Measurements from ENCODE around the gene STAP2.

DNA sequence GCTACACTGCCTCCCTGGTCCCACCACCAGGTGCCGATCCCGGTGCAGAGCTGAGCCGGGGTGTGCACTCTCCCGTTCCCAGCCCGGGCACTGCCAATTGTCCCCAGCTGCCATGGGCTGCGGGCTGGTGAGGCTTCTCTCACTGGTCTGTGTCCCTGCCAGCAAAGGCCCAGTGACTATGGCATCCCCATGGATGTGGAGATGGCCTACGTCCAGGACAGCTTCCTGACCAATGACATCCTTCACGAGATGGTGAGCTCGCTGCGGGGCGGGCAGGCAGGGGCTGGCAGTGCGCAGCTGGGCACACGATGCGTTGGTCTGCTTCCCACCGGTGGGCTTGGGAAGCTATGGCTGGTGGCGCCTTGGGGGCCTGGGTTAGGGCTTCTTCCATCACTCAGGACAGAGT is 19.3 kb upstream of the STAP2 start:
- TF ChIP-seq, protein P1, sequence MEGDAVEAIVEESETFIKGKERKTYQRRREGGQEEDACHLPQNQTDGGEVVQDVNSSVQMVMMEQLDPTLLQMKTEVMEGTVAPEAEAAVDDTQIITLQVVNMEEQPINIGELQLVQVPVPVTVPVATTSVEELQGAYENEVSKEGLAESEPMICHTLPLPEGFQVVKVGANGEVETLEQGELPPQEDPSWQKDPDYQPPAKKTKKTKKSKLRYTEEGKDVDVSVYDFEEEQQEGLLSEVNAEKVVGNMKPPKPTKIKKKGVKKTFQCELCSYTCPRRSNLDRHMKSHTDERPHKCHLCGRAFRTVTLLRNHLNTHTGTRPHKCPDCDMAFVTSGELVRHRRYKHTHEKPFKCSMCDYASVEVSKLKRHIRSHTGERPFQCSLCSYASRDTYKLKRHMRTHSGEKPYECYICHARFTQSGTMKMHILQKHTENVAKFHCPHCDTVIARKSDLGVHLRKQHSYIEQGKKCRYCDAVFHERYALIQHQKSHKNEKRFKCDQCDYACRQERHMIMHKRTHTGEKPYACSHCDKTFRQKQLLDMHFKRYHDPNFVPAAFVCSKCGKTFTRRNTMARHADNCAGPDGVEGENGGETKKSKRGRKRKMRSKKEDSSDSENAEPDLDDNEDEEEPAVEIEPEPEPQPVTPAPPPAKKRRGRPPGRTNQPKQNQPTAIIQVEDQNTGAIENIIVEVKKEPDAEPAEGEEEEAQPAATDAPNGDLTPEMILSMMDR (IDR thresholded peaks at IDR 0.05 in 2 of 3, conservative IDR thresholded peaks at IDR 0.05 in 1 of 3; ENCODE audit: insufficient read depth in 2 of 3, low read depth in 1 of 3, low read length in 3 of 3) = no peak
- TF ChIP-seq EZH2 (IDR thresholded peaks at IDR 0.05; ENCODE audit: borderline replicate concordance, low read depth, low read length) (no peak), POLR2A (conservative IDR thresholded peaks at IDR 0.05) (peak; percentile 35), TEAD4 (IDR thresholded peaks at IDR 0.05; ENCODE audit: low read length) (no peak), TEAD4 (CRISPR knock-in tag; IDR thresholded peaks at IDR 0.05; ENCODE audit: borderline replicate concordance) (no peak), PCBP2 (IDR thresholded peaks at IDR 0.05; ENCODE audit: low read depth, low read length, poor library complexity, severe bottlenecking) (no peak), KDM1A (IDR thresholded peaks at IDR 0.05) (no peak)
- TF ChIP-seq, protein P2, sequence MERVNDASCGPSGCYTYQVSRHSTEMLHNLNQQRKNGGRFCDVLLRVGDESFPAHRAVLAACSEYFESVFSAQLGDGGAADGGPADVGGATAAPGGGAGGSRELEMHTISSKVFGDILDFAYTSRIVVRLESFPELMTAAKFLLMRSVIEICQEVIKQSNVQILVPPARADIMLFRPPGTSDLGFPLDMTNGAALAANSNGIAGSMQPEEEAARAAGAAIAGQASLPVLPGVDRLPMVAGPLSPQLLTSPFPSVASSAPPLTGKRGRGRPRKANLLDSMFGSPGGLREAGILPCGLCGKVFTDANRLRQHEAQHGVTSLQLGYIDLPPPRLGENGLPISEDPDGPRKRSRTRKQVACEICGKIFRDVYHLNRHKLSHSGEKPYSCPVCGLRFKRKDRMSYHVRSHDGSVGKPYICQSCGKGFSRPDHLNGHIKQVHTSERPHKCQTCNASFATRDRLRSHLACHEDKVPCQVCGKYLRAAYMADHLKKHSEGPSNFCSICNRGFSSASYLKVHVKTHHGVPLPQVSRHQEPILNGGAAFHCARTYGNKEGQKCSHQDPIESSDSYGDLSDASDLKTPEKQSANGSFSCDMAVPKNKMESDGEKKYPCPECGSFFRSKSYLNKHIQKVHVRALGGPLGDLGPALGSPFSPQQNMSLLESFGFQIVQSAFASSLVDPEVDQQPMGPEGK (CRISPR knock-in tag; IDR thresholded peaks at IDR 0.05; ENCODE audit: borderline replicate concordance) = no peak
- TF ChIP-seq, protein P3, sequence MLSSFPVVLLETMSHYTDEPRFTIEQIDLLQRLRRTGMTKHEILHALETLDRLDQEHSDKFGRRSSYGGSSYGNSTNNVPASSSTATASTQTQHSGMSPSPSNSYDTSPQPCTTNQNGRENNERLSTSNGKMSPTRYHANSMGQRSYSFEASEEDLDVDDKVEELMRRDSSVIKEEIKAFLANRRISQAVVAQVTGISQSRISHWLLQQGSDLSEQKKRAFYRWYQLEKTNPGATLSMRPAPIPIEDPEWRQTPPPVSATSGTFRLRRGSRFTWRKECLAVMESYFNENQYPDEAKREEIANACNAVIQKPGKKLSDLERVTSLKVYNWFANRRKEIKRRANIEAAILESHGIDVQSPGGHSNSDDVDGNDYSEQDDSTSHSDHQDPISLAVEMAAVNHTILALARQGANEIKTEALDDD (IDR thresholded peaks at IDR 0.05) = no peak
- TF ChIP-seq, protein P4, sequence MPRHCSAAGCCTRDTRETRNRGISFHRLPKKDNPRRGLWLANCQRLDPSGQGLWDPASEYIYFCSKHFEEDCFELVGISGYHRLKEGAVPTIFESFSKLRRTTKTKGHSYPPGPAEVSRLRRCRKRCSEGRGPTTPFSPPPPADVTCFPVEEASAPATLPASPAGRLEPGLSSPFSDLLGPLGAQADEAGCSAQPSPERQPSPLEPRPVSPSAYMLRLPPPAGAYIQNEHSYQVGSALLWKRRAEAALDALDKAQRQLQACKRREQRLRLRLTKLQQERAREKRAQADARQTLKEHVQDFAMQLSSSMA (CRISPR knock-in tag; IDR thresholded peaks at IDR 0.05) = no peak
- TF ChIP-seq, protein P5, sequence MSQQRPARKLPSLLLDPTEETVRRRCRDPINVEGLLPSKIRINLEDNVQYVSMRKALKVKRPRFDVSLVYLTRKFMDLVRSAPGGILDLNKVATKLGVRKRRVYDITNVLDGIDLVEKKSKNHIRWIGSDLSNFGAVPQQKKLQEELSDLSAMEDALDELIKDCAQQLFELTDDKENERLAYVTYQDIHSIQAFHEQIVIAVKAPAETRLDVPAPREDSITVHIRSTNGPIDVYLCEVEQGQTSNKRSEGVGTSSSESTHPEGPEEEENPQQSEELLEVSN (IDR thresholded peaks at IDR 0.05; ENCODE audit: borderline replicate concordance in 1 of 2, extremely low read depth in 1 of 2, insufficient read depth in 1 of 2, insufficient read length in 1 of 2, low read depth in 1 of 2, low read length in 1 of 2, poor library complexity in 1 of 2, severe bottlenecking in 1 of 2) = no peak
- TF ChIP-seq, protein P6, sequence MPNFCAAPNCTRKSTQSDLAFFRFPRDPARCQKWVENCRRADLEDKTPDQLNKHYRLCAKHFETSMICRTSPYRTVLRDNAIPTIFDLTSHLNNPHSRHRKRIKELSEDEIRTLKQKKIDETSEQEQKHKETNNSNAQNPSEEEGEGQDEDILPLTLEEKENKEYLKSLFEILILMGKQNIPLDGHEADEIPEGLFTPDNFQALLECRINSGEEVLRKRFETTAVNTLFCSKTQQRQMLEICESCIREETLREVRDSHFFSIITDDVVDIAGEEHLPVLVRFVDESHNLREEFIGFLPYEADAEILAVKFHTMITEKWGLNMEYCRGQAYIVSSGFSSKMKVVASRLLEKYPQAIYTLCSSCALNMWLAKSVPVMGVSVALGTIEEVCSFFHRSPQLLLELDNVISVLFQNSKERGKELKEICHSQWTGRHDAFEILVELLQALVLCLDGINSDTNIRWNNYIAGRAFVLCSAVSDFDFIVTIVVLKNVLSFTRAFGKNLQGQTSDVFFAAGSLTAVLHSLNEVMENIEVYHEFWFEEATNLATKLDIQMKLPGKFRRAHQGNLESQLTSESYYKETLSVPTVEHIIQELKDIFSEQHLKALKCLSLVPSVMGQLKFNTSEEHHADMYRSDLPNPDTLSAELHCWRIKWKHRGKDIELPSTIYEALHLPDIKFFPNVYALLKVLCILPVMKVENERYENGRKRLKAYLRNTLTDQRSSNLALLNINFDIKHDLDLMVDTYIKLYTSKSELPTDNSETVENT (CRISPR knock-in tag; IDR thresholded peaks at IDR 0.05) = no peak
